Loucy (cell line): Measurements from ENCODE around the gene ZNF629.
A peak's percentile ranks its signal among the peaks of the same experiment; 100 is the strongest.

Experiments
- H2AFZ ChIP-seq: fragments of 200-600 bp; sonication (generic); 2 replicates; pipeline ENCODE4 v1.6.0; 2016; ENCODE audit warnings: antibody characterized with exemption, mild to moderate bottlenecking, low read length, moderate library complexity
- H3F3A ChIP-seq: fragments of 200-600 bp; 2 replicates; pipeline ENCODE4 v1.6.0; 2016; ENCODE audit warnings: antibody characterized with exemption, low read depth, mild to moderate bottlenecking
- H3K27me3 ChIP-seq: fragments of 200-600 bp; sonication (generic); 2 replicates; pipeline ENCODE4 v1.6.1; 2014; ENCODE audit warnings: low read length, mild to moderate bottlenecking; ENCODE audit not compliant: insufficient read depth, poor library complexity, severe bottlenecking
- H3K36me3 ChIP-seq: fragments of 200-600 bp; sonication (generic); 2 replicates; pipeline ENCODE4 v1.6.1; 2016; ENCODE audit warnings: low read length; ENCODE audit not compliant: insufficient read depth
- H3K4me1 ChIP-seq: fragments of 200-600 bp; sonication (generic); 2 replicates; pipeline ENCODE4 v1.5.1; 2014; ENCODE audit warnings: low read length, mild to moderate bottlenecking; ENCODE audit not compliant: insufficient read depth, poor library complexity, severe bottlenecking
- H3K4me2 ChIP-seq: fragments of 200-600 bp; sonication (generic); 2 replicates; pipeline ENCODE4 v1.6.0; 2014; ENCODE audit warnings: antibody characterized with exemption, low read length, low read depth, mild to moderate bottlenecking; ENCODE audit not compliant: poor library complexity, severe bottlenecking
- H3K4me3 ChIP-seq: fragments of 200-600 bp; sonication (generic); 2 replicates; pipeline ENCODE4 v1.5.1; 2014; ENCODE audit warnings: low read length, mild to moderate bottlenecking, mixed read lengths; ENCODE audit not compliant: poor library complexity, severe bottlenecking
- H3K79me2 ChIP-seq: fragments of 200-600 bp; sonication (generic); 2 replicates; pipeline ENCODE4 v1.6.1; 2014; ENCODE audit warnings: low read length; ENCODE audit not compliant: insufficient read depth
- H3K9ac ChIP-seq: fragments of 200-600 bp; sonication (generic); 2 replicates; pipeline ENCODE4 v1.6.0; 2014; ENCODE audit warnings: mild to moderate bottlenecking, low read depth, low read length, moderate library complexity; ENCODE audit not compliant: poor library complexity, severe bottlenecking
- H3K9me2 ChIP-seq: fragments of 200-600 bp; sonication (generic); replicated peaks from 2 replicates; pipeline ENCODE4 v1.6.1; 2016; ENCODE audit warnings: low read depth, low read length, mixed read lengths
- H3K9me3 ChIP-seq: fragments of 200-600 bp; sonication (generic); 2 replicates; pipeline ENCODE4 v1.6.1; 2014; ENCODE audit warnings: mild to moderate bottlenecking, antibody characterized with exemption, low read length, low read depth; ENCODE audit not compliant: insufficient read depth
- H4K20me1 ChIP-seq: fragments of 200-600 bp; sonication (generic); 2 replicates; pipeline ENCODE4 v1.6.0; 2014; ENCODE audit warnings: antibody characterized with exemption, low read length, mild to moderate bottlenecking; ENCODE audit not compliant: insufficient read depth, poor library complexity, severe bottlenecking
- CTCF ChIP-seq: fragments of 200-600 bp; sonication (generic); conservative IDR thresholded peaks from 2 replicates; pipeline ENCODE4 v1.5.1; 2014; ENCODE audit warnings: mild to moderate bottlenecking, antibody characterized with exemption, low read length
- EZH2phosphoT487 ChIP-seq: fragments of 200-600 bp; IDR thresholded peaks from 2 replicates; pipeline ENCODE4 v1.6.1; 2018; ENCODE audit warnings: antibody characterized with exemption, mild to moderate bottlenecking, moderate library complexity, borderline replicate concordance

Gene ZNF629

DNA sequence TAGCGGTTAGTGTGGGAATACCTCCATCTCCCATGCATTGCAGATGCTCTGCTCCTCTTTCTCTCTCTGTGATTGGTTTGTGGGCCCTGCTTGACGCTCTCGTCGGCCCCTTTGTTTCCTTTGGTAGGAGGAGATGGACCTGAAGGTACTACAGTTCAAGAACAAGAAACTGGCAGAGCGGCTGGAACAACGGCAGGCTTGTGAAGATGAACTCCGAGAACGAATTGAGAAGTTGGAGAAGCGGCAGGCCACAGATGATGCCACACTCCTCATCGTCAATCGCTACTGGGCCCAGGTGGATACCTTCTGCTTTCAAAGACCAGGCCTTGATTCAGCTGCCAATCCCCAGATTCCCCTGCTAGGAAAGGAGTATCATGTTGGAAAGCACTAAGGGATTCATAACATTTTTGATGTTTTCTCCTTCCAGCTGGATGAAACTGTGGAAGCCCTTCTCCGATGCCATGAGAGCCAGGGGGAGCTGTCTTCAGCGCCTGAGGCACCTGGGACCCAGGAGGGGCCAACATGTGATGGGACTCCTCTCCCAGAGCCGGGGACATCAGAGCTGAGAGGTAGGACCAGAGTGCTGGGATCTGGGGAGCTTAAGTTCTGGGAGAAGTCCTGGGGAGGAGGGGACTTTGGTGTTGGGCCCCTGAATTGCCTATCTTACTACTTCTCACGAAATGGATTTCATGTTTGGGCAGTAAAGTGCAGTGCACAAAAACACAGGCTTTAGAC, 23.8 kb downstream of the ZNF629 start:
- Histone ChIP-seq H4K20me1 (peaks cover 22% of the 10 kb centered on the region), H3K4me2 (peak overlapping the region; percentile 88), H3K36me3 (peaks cover 42% of the 10 kb centered on the region; the same call in 1 of the 2 replicates), H3K9me2 (no peaks in the 10 kb centered on the region), H3K79me2 (peaks cover 28% of the 10 kb centered on the region), H3K4me3 (peak overlapping the region; percentile 87), H3K4me1 (peaks cover 23% of the 10 kb centered on the region), H3K27me3 (no peaks in the 10 kb centered on the region), H3F3A (no peaks in the 10 kb centered on the region), H3K9ac (peak overlapping the region; percentile 86), H2AFZ (no peak overlapping the region), H3K9me3 (no peaks in the 10 kb centered on the region)
- TF ChIP-seq CTCF (no peak), EZH2phosphoT487 (no peak)

DNA sequence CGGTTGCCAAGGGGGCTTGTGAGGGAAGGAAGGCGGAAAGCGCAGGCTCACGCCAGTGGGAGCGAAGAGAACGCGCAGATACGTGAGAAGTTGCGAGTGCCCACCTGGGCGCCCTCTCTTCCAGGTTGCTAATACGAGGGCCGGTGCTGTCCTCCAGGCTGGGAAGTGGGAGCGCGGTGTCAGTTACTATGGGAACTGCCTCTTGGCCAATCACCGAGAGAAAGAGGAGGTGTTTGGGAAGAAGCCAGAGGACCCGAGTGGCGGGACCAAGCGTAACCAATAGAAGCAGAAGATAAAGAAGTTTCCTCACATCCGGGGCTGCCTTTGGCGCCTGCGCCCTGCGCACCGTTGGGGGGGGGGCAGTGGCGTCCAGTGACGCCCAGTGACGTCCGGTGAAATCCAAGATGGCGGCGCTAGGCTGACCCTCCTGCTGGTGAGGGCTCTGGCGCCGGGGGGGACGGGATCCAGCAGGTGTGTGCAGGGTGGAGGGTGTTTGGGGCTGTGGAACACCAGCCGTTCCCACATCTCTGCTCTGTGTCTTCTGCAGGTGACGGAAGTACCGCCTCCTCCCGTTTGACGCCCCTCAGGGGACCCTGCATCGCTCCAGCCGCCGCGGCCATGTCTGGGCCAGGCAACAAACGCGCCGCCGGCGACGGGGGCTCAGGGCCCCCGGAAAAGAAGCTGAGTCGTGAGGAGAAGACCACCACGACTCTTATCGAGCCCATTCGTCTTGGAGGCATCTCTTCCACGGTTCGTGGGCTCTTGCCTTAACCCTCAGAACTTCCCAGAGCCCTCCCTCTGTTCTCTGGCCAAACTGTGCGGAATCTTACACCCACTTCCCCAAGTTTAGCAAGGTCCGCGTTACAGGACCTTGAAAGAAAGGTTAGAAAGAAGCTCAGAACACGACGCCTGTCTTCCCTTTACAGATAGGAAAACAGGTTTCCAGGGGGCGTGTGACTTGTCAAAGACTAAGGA, 24.8 kb downstream of the ZNF629 start, which contains the start of the genes CFAP119 and RNF40:
TSS of gene CFAP119 (minus strand) at position 135 of the 975 bp plus-strand sequence. CDS start 314 bp downstream, outside the sequence.
TSS of gene RNF40 (plus strand) at position 395 of the 975 bp plus-strand sequence. CDS start at position 619, 224 bp downstream.
- H3K9me3 ChIP-seq = no peaks in the 10 kb centered on the region
- H2AFZ ChIP-seq = peak within 1 kb of the TSS; percentile 88
- peaks cover 32% of the 10 kb centered on the region; the same call in 1 of the 2 replicates for H3K36me3 ChIP-seq
- H3K4me1 ChIP-seq = peaks cover 23% of the 10 kb centered on the region
- peak within 1 kb of the TSS; percentile 88 for H3K4me2 ChIP-seq
- H3K9me2 ChIP-seq = no peaks in the 10 kb centered on the region
- no peaks in the 10 kb centered on the region for H3K27me3 ChIP-seq
- peaks cover 22% of the 10 kb centered on the region for H4K20me1 ChIP-seq
- H3K9ac ChIP-seq = peak within 1 kb of the TSS; percentile 86
- TF ChIP-seq CTCF (no peak), EZH2phosphoT487 (no peak)
- H3F3A ChIP-seq = no peaks in the 10 kb centered on the region
- H3K79me2 ChIP-seq = peaks cover 28% of the 10 kb centered on the region
- peak within 1 kb of the TSS; percentile 87 for H3K4me3 ChIP-seq

GRCh38 chr16:30761427-30761927, 25.5 kb downstream of the ZNF629 start:
- Histone ChIP-seq H3K4me2 (peak overlapping the region; percentile 80), H3K4me1 (peaks cover 23% of the 10 kb centered on the region), H3K9me2 (no peaks in the 10 kb centered on the region), H3K9ac (peak overlapping the region; percentile 56), H2AFZ (peak overlapping the region; percentile 88), H3K27me3 (no peaks in the 10 kb centered on the region), H3F3A (no peaks in the 10 kb centered on the region), H3K79me2 (peaks cover 28% of the 10 kb centered on the region), H3K9me3 (no peaks in the 10 kb centered on the region), H3K4me3 (peak overlapping the region; percentile 87), H3K36me3 (peaks cover 25% of the 10 kb centered on the region; the same call in 1 of the 2 replicates), H4K20me1 (peaks cover 22% of the 10 kb centered on the region)
- no peak for TF ChIP-seq EZH2phosphoT487
- TF ChIP-seq CTCF = no peak
